K562 (cell line): ENCODE data around the gene UBE2H.

Experiments used
- ATF2 ChIP-seq: sonication (generic); formaldehyde crosslinking; IDR thresholded peaks from 2 replicates; pipeline ENCODE4 v1.8.1; 2022; ENCODE audit warnings: missing genetic modification reagents
- BCLAF1 ChIP-seq, 2 experiments: fragments of 450-650 bp in 1 of 2; IDR thresholded peaks; 2 replicates each; pipeline ENCODE4 v1.6.1; 2011 to 2017; ENCODE audit warnings: low read depth in 2 of 2, antibody characterized with exemption in 1 of 2, borderline replicate concordance in 1 of 2, low read length in 1 of 2, mild to moderate bottlenecking in 1 of 2, mixed read lengths in 1 of 2; ENCODE audit not compliant: control insufficient read depth in 1 of 2
- CBX5 ChIP-seq: IDR thresholded peaks from 2 replicates; pipeline ENCODE4 v1.6.1; 2014; ENCODE audit warnings: low read depth, borderline replicate concordance
- CTCF ChIP-seq, 3 experiments: IDR thresholded peaks in 2 of 3; conservative IDR thresholded peaks in 1 of 3; 2 replicates each; pipeline ENCODE4 v1.5.1; 2011 to 2012; ENCODE audit warnings: low read length in 3 of 3, mild to moderate bottlenecking in 3 of 3, control low read depth in 2 of 3, improper control_type of control experiment in 1 of 3, inconsistent platforms in 1 of 3, low read depth in 1 of 3, mixed read lengths in 1 of 3, moderate library complexity in 1 of 3; ENCODE audit not compliant: insufficient read depth in 2 of 3
- E2F6 ChIP-seq, 2 experiments: IDR thresholded peaks; 2 replicates each; pipeline ENCODE4 v1.6.1; 2011; ENCODE audit warnings: borderline replicate concordance in 1 of 2, control low read depth in 1 of 2, low read depth in 1 of 2, low read length in 1 of 2, mild to moderate bottlenecking in 1 of 2, mixed read lengths in 1 of 2, moderate library complexity in 1 of 2; ENCODE audit not compliant: insufficient read depth in 1 of 2, insufficient read length in 1 of 2, poor library complexity in 1 of 2, severe bottlenecking in 1 of 2; ENCODE audit errors: extremely low read depth in 1 of 2
- EP300 ChIP-seq: IDR thresholded peaks from 2 replicates; pipeline ENCODE4 v1.6.1; 2012; ENCODE audit warnings: low read length, improper control_type of control experiment
- FOXM1 ChIP-seq, 2 experiments: fragments of 450-650 bp in 1 of 2; sonication (generic) in 1 of 2; formaldehyde crosslinking in 1 of 2; IDR thresholded peaks; 2 replicates each; pipeline versions ENCODE4 v1.6.1 to v1.9.0; 2017 to 2022; ENCODE audit warnings: low read depth in 2 of 2, mild to moderate bottlenecking in 2 of 2, missing genetic modification reagents in 1 of 2, moderate library complexity in 1 of 2
- POLR2AphosphoS5 ChIP-seq: IDR thresholded peaks from 2 replicates; pipeline ENCODE4 v1.6.1; 2011; ENCODE audit warnings: mild to moderate bottlenecking, low read depth, low read length, moderate library complexity; ENCODE audit not compliant: control insufficient read depth, insufficient read depth
- USF2 ChIP-seq: sonication (generic); formaldehyde crosslinking; IDR thresholded peaks from 2 replicates; pipeline ENCODE4 v1.5.0; 2020; ENCODE audit warnings: missing genetic modification reagents
- YY1 ChIP-seq, 3 experiments: IDR thresholded peaks; 2 replicates each; pipeline ENCODE4 v1.6.1; 2011; ENCODE audit warnings: low read length in 2 of 3, mild to moderate bottlenecking in 2 of 3, moderate library complexity in 2 of 3, borderline replicate concordance in 1 of 3, control low read depth in 1 of 3, low read depth in 1 of 3; ENCODE audit not compliant: insufficient read depth in 3 of 3, insufficient replicate concordance in 2 of 3, control insufficient read depth in 1 of 3, insufficient read length in 1 of 3; ENCODE audit errors: extremely low read depth in 1 of 3
- ZNF143 ChIP-seq: sonication (generic); formaldehyde crosslinking; IDR thresholded peaks from 2 replicates; pipeline ENCODE4 v1.9.0; 2022; ENCODE audit warnings: mild to moderate bottlenecking, missing genetic modification reagents

- TF ChIP-seq USF2 (CRISPR knock-in tag) (no peak), E2F6 (IDR thresholded peaks at IDR 0.05; ENCODE audit: borderline replicate concordance in 1 of 2, extremely low read depth in 1 of 2, insufficient read depth in 1 of 2, insufficient read length in 1 of 2, low read depth in 1 of 2, low read length in 1 of 2, poor library complexity in 1 of 2, severe bottlenecking in 1 of 2) (no peak), EP300 (no peak), CBX5 (no peak), FOXM1 (IDR thresholded peaks at IDR 0.05; ENCODE audit: low read depth) (no peak), FOXM1 (CRISPR knock-in tag; IDR thresholded peaks at IDR 0.05; ENCODE audit: low read depth) (no peak), ZNF143 (CRISPR knock-in tag) (no peak), POLR2AphosphoS5 (no peak), CTCF (IDR thresholded peaks at IDR 0.05 in 2 of 3, conservative IDR thresholded peaks at IDR 0.05 in 1 of 3; ENCODE audit: insufficient read depth in 2 of 3, low read depth in 1 of 3, low read length in 3 of 3) (no peak), ATF2 (CRISPR knock-in tag) (no peak), YY1 (IDR thresholded peaks at IDR 0.05; ENCODE audit: borderline replicate concordance in 1 of 3, control insufficient read depth in 1 of 3, extremely low read depth in 1 of 3, insufficient read depth in 3 of 3, insufficient read length in 1 of 3, insufficient replicate concordance in 2 of 3, low read depth in 1 of 3, low read length in 2 of 3) (no peak), BCLAF1 (IDR thresholded peaks at IDR 0.05; ENCODE audit: borderline replicate concordance in 1 of 2, control insufficient read depth in 1 of 2, low read depth in 2 of 2, low read length in 1 of 2) (no peak)
Measured at GRCh38 chr7:129865925-129866201, 86.9 kb downstream of the UBE2H start.
